Lung (tissue), 12 donors: Measurements from ENCODE around the gene COMMD8. TPM values are rescaled to one million over a fixed set of nuclear protein-coding genes. Genes with fewer than 3 reads are reported as not detected.

Source experiments
- ATAC-seq: fragments of 200-7000 bp; cut with Tn5 transposase; one replicate; pipeline ENCODE4 v1.9.1; 2020; ENCODE audit warnings: moderate number of reproducible peaks; ENCODE audit not compliant: insufficient read depth, low FRiP score
- DNase-seq, 3 donors: peaks; one replicate each; pipeline ENCODE4 v3.0.0-alpha.2; 2013 to 2017
- H3K27ac ChIP-seq, 2 donors: one replicate each; pipeline ENCODE4 v1.5.1; 2013; ENCODE audit warnings: mild to moderate bottlenecking in 2 of 2, moderate library complexity in 2 of 2, control low read depth in 1 of 2, inconsistent platforms in 1 of 2, low read depth in 1 of 2, low read length in 1 of 2
- H3K27me3 ChIP-seq, 3 donors: one replicate each; pipeline ENCODE4 v1.5.1; 2013; ENCODE audit warnings: low read length in 2 of 3; ENCODE audit not compliant: control insufficient read depth in 3 of 3, insufficient read depth in 3 of 3
- H3K36me3 ChIP-seq, 4 donors: one replicate each; pipeline ENCODE4 v1.5.1; 2013; ENCODE audit warnings: low read length in 4 of 4, mild to moderate bottlenecking in 1 of 4, moderate library complexity in 1 of 4; ENCODE audit not compliant: control insufficient read depth in 4 of 4, insufficient read depth in 4 of 4
- H3K4me1 ChIP-seq, 5 donors: one replicate each; pipeline ENCODE4 v1.5.1; 2013; ENCODE audit warnings: low read length in 5 of 5, mild to moderate bottlenecking in 2 of 5, moderate library complexity in 1 of 5; ENCODE audit not compliant: control insufficient read depth in 5 of 5, insufficient read depth in 5 of 5
- H3K4me3 ChIP-seq: one replicate; pipeline ENCODE4 v1.5.1; 2013; ENCODE audit warnings: mild to moderate bottlenecking, control low read depth, moderate library complexity
- H3K9ac ChIP-seq, 2 donors: one replicate each; pipeline ENCODE4 v1.5.1; 2013; ENCODE audit warnings: low read length in 2 of 2, control low read depth in 1 of 2; ENCODE audit not compliant: insufficient read depth in 1 of 2
- H3K9me3 ChIP-seq, 4 donors: one replicate each; pipeline ENCODE4 v1.5.1; 2013; ENCODE audit warnings: low read length in 3 of 4, mild to moderate bottlenecking in 1 of 4, moderate library complexity in 1 of 4; ENCODE audit not compliant: control insufficient read depth in 4 of 4, insufficient read depth in 3 of 4
- CTCF ChIP-seq: IDR thresholded peaks from 2 replicates; pipeline ENCODE4 v1.5.1; 2012; ENCODE audit warnings: mild to moderate bottlenecking; ENCODE audit errors: control extremely low read depth, extremely low read depth
- WGBS, 2 donors: extraction: QIAGEN DNeasy Blood & Tissue Kit; methylation state at CpG; one replicate each; pipeline ENCODE4 v1.1.7; 2013; 5-methylcytosine and 5-hydroxymethylcytosine counted together
- polyA plus RNA-seq, 2 donors: library from polyadenylated mRNA; stranded (reverse); fragments of 200-250 nt; gene quantifications; one replicate each; pipeline ENCODE4 v1.2.1, GENCODE V29; 2013
- total RNA-seq, 2 donors: library from RNA; depleted of rRNA in 1 of 2; stranded (reverse); fragments of >200 nt in 1 of 2; gene quantifications; one replicate each; pipeline ENCODE4 v1.2.1, GENCODE V29; 2014 to 2021
- donor health status: control.
- donor health status: control.
- donor health status: Bipolar disorder and iron deficiency.
- donor health status: healthy.
- donor health status: DM: yes; HTN: yes; CAD: no.

COMMD8 gene
- total and polyA plus RNA-seq, 4 donors = 12.3 to 20.2 (median 14.8) TPM

GRCh38 chr4:47432749-47433148, 30.8 kb downstream of the COMMD8 start:
- 27 to 71% methylated on average over 1 of the region's 1 CpG for WGBS, 2 donors
- H3K36me3 ChIP-seq = no peaks in the 10 kb centered on the region
- no peaks in the 10 kb centered on the region for H3K27me3 ChIP-seq
- H3K9me3 ChIP-seq = no peaks in the 10 kb centered on the region
- DNase-seq = no peak
- no peak for ATAC-seq
- no peak overlapping the region for H3K27ac ChIP-seq
- H3K4me1 ChIP-seq = no peaks in the 10 kb centered on the region
- no peak for TF ChIP-seq CTCF
- no peak overlapping the region for H3K9ac ChIP-seq
- H3K4me3 ChIP-seq = no peak overlapping the region

GRCh38 chr4:47427935-47428334, 35.6 kb downstream of the COMMD8 start:
- H3K9ac ChIP-seq = no peak overlapping the region
- DNase-seq (no peak), ATAC-seq (no peak)
- no peak for TF ChIP-seq CTCF
- no peak overlapping the region for H3K4me3 ChIP-seq
- no peaks in the 10 kb centered on the region for H3K36me3 ChIP-seq
- no peaks in the 10 kb centered on the region for H3K9me3 ChIP-seq
- H3K4me1 ChIP-seq = no peaks in the 10 kb centered on the region
- 50 to 58% methylated on average over 2 of the region's 2 CpGs for WGBS, 2 donors
- H3K27ac ChIP-seq = no peak overlapping the region
- no peaks in the 10 kb centered on the region for H3K27me3 ChIP-seq

- 94 to 97% methylated on average over 25 of the region's 25 CpGs for WGBS, 2 donors
- Histone ChIP-seq H3K27ac (no peak overlapping the region), H3K9ac (no peak overlapping the region), H3K27me3 (no peaks in the 10 kb centered on the region), H3K9me3 (no peaks in the 10 kb centered on the region), H3K4me3 (no peak overlapping the region), H3K36me3 (no peaks in the 10 kb centered on the region), H3K4me1 (no peaks in the 10 kb centered on the region)
- DNase-seq = no peak
- TF ChIP-seq CTCF = no peak
- ATAC-seq = no peak
Measured at GRCh38 chr4:47425628-47426027, 37.9 kb downstream of the COMMD8 start.

GRCh38 chr4:47419296-47419695, 44.2 kb downstream of the COMMD8 start:
- no peaks in the 10 kb centered on the region for H3K36me3 ChIP-seq
- ATAC-seq (no peak), DNase-seq (no peak)
- no peaks in the 10 kb centered on the region for H3K4me1 ChIP-seq
- no peak overlapping the region for H3K9ac ChIP-seq
- no peak overlapping the region for H3K27ac ChIP-seq
- H3K4me3 ChIP-seq = no peak overlapping the region
- WGBS, 2 donors = 42 to 71% methylated on average over 2 of the region's 2 CpGs
- TF ChIP-seq CTCF = no peak
- H3K27me3 ChIP-seq = no peaks in the 10 kb centered on the region
- no peaks in the 10 kb centered on the region for H3K9me3 ChIP-seq
